Measurements from ENCODE around the gene CDH24.

- TF ChIP-seq ZNF263 (CRISPR knock-in tag; IDR thresholded peaks at IDR 0.05; ENCODE audit: low read depth) (peak; percentile 57; the same call in 1 of the 2 replicates), ZNF512 (CRISPR knock-in tag; IDR thresholded peaks at IDR 0.05; ENCODE audit: borderline replicate concordance) (no peak), CBFB (CRISPR knock-in tag; IDR thresholded peaks at IDR 0.05; ENCODE audit: low read depth) (no peak), CTCF (IDR thresholded peaks at IDR 0.05) (no peak), ZNF232 (CRISPR knock-in tag; IDR thresholded peaks at IDR 0.05) (0 out of 2 replicates have a peak, but pooled peaks have one; percentile 9), ATF3 (CRISPR knock-in tag; conservative IDR thresholded peaks at IDR 0.05) (no peak), FOXP1 (CRISPR knock-in tag; IDR thresholded peaks at IDR 0.05; ENCODE audit: borderline replicate concordance) (no peak), SMAD4 (CRISPR knock-in tag; IDR thresholded peaks at IDR 0.05) (peak; percentile 35; the same call in 1 of the 2 replicates), TP53 (CRISPR knock-in tag; IDR thresholded peaks at IDR 0.05) (no peak)
Measured at GRCh38 chr14:23034498-23035302, 22.6 kb downstream of the CDH24 start, which contains the start of gene PSMB5.

Measured in WTC11 (cell line).